ENCODE results near the gene GLS2.
"Not testable (repeated sequence)": the region's sequence is repeated elsewhere in the genome, so short reads cannot be mapped to it uniquely, and the experiment has no call there.

Gene GLS2

GRCh38 chr12:56493409-56494105, 5.6 kb upstream of the GLS2 start:
- DNase-seq (ENCODE audit: low read depth), result not testable (repeated sequence)

DNA sequence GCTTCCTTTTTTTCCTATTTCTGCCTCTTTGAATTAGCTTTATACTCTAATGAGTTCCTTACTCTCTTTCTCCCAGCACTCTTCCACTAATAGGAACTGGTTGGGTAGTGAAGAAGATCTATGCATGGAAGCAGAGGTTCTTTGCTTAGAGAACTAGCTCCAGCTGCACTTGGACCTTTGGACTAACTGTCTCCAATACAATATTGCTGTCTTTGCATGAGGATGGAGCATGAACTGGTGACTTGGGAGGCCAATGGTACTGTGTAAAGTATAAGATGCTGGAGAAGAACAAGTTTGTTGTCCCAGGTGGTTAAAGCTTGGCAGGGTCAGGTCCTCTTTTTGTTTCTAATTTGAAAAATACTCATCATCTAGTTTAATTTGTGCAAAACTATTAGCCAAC, 2.4 kb upstream of the GLS2 start:
- no peak for DNase-seq (ENCODE audit: low read depth)

GRCh38 chr12:56487448-56488040, 417 bp downstream of the GLS2 start:
- no peak for DNase-seq (ENCODE audit: low read depth)

DNA sequence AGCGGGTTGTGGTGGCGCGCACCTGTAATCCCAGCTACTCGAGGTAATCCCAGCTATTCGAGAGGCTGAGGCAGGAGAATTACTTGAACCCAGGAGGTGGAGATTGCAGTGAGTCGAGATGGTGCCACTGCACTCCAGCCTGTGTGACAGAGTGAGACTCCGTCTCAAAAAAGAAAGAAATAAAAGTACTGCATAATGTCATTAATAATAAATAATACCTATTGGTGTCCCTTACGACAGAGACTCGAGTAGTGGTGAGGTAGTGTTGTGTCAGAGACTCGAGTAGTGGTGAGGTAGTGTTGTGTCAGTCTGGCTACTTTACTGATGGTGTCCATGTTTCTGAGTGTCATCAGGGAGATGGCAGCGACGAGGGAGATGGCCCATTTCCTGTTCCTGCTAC, 1.3 kb downstream of the GLS2 start:
- no peak for DNase-seq (ENCODE audit: low read depth)

DNA sequence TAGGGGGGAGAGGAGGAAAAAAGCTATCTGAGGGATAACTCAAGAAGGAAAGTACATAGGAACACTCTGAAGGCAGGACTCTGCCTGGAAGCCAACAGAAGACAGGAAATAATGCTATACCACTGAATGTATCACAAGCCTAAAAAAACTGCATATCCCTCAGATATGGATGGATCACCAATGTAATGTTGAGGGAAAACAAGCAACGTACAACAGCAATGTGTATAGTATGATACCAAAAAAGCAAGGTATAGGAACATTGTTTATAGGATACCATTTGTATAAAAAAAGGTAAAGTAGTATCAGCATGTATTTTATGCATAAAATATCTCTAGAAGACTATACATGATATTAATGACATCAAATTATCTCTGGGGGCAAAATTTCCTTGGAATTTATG, 3.4 kb downstream of the GLS2 start:
- DNase-seq (ENCODE audit: low read depth), result no peak

DNA sequence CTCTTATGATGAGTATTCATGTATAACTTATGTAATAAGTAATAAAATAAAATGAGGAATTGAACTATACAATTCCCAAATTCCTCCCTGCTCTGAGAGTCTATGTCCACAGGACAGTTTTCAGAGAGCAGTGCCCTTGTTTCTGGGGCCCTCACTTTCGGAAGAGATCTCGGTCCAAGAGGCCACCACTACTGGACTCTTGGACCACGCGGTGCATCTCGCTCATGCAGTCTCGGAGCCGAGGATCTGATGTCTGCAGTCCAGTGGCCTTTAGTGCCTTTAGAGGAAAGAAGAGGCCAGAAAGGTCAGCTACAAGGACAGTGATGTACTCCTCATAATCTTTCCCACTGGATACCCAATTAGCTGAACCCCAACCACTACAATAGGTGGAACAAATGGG, 8.3 kb downstream of the GLS2 start:
- no peak for DNase-seq (ENCODE audit: low read depth)

GRCh38 chr12:56477521-56478225, 10.3 kb downstream of the GLS2 start:
- no peak for DNase-seq (ENCODE audit: low read depth)

- no peak for DNase-seq (ENCODE audit: low read depth)
Measured at GRCh38 chr12:56476972-56477432, 11.0 kb downstream of the GLS2 start.

- no peak for DNase-seq (ENCODE audit: low read depth)
Measured at GRCh38 chr12:56476143-56476542, 11.8 kb downstream of the GLS2 start.

DNA sequence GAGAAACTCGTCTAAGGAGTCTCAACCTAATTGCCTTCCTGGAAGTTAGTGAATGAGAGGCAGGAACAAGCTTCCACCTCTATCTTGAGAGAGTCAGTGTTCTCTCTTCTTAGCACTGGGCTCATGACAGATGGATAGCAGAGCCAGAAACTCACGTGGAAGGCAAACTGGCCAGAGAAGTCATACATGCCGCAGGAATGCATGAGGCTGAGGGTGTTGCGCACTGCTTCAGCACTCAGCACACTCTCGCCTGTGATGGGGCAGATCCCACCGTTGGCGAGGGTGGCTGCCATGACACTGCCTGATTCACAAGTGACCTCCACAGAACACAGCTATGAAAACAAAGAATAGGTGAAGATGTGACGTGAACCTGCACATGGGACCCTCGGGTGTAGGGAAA, 13.6 kb downstream of the GLS2 start:
- no peak for DNase-seq (ENCODE audit: low read depth)

DNA sequence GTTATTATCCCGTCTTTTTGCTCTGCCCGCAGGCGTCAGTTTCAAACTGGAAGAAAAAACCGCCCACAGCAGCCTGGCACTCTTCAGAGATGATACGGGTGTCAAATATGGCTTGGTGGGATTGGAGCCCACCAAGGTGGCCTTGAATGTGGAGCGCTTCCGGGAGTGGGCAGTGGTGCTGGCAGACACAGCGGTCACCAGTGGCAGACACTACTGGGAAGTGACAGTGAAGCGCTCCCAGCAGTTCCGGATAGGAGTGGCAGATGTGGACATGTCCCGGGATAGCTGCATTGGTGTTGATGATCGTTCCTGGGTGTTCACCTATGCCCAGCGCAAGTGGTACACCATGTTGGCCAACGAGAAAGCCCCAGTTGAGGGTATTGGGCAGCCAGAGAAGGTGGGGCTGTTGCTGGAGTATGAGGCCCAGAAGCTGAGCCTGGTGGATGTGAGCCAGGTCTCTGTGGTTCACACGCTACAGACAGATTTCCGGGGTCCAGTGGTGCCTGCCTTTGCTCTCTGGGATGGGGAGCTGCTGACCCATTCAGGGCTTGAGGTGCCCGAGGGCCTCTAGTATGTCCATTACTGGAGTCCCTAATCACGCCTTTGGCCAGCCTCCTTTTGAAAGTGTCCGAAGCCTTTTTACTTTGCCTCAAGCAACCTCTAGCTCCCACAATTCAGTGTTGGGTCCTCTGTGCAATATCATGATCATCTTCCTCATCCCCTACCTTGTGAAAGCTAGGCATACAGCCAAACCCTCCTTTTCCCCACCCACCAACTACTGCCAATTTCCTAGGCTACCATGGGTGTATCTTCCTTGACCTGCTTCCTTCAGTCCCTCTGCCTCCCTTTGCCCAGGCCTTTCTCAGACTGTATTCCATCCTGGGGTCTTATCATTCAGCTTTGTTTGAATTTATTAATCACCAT, 18.7 kb downstream of the GLS2 start:
- DNase-seq (ENCODE audit: low read depth), result no peak

GRCh38 chr12:56468216-56469006, 19.6 kb downstream of the GLS2 start, which contains the start of gene SPRYD4:
Gene SPRYD4 (plus strand): TSS chr12:56468578. CDS start chr12:56468592, 14 bp downstream.
- peak; percentile 80 for DNase-seq (ENCODE audit: low read depth)

- no peak for DNase-seq (ENCODE audit: low read depth)
Measured at GRCh38 chr12:56462565-56462964, 25.4 kb downstream of the GLS2 start.

DNA sequence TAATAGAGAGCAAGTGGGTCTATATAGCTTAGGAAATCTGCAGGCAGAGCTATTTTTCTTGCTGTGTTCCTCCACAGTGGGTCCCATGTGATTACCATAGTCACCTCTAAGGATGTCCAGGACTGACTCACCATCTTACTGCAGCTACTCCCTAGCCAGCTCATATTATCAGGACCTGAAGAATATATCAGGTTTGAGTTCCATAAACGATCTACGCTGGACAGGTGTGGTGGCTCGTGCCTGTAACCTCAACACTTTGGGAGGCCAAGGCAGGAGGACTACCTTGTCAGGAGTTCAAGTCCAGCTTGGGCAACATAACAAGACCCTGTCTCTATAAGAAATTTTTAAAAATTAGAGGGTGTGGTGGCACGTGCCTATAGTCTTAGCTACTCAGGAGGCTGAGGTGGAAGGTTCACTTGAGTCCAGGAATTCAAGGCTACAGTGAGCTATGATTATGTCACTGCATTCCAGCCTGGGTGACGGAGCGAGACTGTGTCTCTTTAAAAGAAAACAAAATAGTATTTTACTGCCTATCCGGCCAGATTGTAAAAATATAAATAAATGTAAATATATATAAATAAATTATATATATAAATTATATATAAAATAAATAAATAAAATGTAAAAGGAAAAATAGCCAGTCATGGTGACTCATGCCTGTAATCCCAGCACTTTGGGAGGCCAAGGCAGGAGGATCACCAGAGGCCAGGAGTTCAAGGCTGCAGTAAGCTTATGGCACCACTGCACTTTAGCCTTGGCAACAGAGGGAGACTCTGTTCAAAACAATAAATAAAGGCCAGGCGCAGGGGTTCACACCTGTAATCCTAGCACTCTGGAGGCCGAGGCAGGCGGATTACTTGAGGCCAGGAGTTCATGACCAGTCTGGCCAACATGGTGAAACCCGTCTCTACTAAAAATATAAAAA, 26.5 kb downstream of the GLS2 start:
- DNase-seq (ENCODE audit: low read depth), result no peak

- no peak for DNase-seq (ENCODE audit: low read depth)
Measured at GRCh38 chr12:56457817-56458216, 30.1 kb downstream of the GLS2 start.

DNA sequence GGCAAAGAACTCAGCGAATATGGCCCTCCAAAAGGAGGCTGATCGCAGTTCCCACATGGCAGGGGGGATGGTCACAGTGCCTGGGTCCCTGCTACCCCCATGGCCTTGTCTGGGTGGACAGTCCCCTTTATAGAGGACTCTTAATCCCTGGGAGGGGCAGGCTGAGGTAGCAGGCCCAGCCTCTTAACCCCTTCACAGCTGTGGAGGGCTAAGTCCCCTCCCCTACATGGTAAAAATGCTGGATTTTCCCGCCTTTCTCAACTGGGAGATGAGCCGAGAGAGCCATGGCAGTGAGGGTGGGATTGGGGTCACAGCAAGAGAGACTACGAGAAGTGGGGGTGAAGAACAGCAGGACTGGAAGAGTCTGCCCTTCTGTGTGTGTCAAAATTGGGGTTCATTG, 33.4 kb downstream of the GLS2 start, which contains the start of gene MIP:
Gene MIP, minus strand, starts transcription at position 101 of the 400 bp plus-strand sequence. Its CDS starts 44 bp downstream, at position 57.
- no peak for DNase-seq (ENCODE audit: low read depth)

DNA sequence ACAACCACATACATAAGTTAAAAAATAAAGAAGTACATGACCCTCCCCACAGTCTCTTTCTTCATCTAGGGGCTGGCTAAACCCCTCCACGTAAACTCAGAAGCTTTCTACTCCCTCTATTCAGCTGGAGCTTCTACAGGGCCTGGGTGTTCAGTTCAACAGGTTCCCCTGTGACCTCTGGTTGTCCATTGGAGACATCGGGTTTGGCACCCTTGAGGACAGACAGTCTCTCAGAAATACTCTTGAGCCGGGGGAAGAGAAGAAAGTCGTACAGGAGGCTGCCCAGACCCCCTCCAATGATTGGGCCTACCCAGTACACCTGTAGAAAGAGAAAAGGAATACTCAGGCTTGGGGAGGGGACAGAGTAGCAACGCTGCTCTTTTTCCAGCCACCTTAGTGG, 36.8 kb downstream of the GLS2 start:
- no peak for DNase-seq (ENCODE audit: low read depth)

GRCh38 chr12:56450241-56450640, 37.7 kb downstream of the GLS2 start:
- no peak for DNase-seq (ENCODE audit: low read depth)

DNA sequence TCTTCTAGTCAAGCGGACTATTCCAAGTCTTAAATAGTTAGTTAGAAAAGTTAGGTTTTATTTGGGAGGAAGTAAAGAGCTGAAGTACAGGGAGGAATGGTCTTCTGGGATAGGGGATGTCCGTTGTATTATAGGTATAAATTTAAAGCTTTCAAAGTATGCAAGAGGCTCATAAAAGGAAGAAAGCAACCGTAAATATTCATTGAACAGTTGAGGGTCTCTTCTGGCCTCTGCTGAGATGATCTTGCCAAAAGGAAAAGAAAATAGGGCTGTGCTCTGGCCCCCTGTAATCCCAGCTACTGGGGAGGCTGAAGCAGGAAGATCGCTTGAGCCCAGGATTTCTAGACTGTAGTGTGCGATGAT, 38.4 kb downstream of the GLS2 start:
- DNase-seq (ENCODE audit: low read depth), result no peak
